K562 (cell line): ENCODE measurements around the gene LAMP1. TPM values are rescaled to one million over a fixed set of nuclear protein-coding genes. Genes with fewer than 3 reads are reported as not detected.

ENCODE experiments used
- ATAC-seq: fragments of 200-7000 bp; cut with Tn5 transposase; 3 replicates; pipeline ENCODE4 v1.9.1; 2020; ENCODE audit warnings: moderate library complexity
- BruUV-seq: library from RNA; stranded (reverse); fragments of 400-500 nt; replicated peaks from 2 replicates; lab custom pipeline; 2021; lab: Mats Ljungman, UMichigan
- CTCF ChIA-PET: fragments of 300-600 bp; formaldehyde crosslinking; extraction: SDS; loops from one replicate; lab custom pipeline; 2021; ENCODE audit warnings: low intra/inter-chr PET ratio; lab: Yijun Ruan, JAX
- POLR2A ChIA-PET: fragments of 300-600, 350-650 bp; sonication (Branson Sonifier 250); formaldehyde crosslinking; extraction: SDS; loops from one replicate; lab custom pipeline; 2021; ENCODE audit warnings: antibody characterized with exemption, inconsistent platforms; lab: Yijun Ruan, JAX
- DNase-seq, 4 experiments: peaks; one replicate each; pipeline versions ENCODE4 v3.0.0 to v3.0.0-alpha.2; 2011 to 2018; ENCODE audit warnings: low spot score in 3 of 4, mixed read lengths in 3 of 4; ENCODE audit errors: extremely low read depth in 1 of 4
- FAIRE-seq: peaks from 2 replicates; lab custom pipeline; 2011; peaks lifted over from hg19 to GRCh38; lab: Jason Lieb, UNC
- H2AFZ ChIP-seq: 2 replicates; pipeline ENCODE4 v1.6.0; 2011; ENCODE audit warnings: low read depth, low read length, control low read depth, inconsistent platforms
- H3K27ac ChIP-seq: fragments of 200-600 bp; 3 replicates; pipeline ENCODE4 v1.8.0; 2011; ENCODE audit warnings: low read depth, mild to moderate bottlenecking, control low read depth, inconsistent platforms, low read length, moderate library complexity, mixed read lengths; ENCODE audit errors: extremely low read depth
- H3K27me3 ChIP-seq, 2 experiments: fragments of 300-600 bp in 1 of 2; 2 replicates in 1 of 2; 3 replicates in 1 of 2; pipeline versions ENCODE4 v1.6.0 to v1.8.0; 2011; ENCODE audit warnings: inconsistent platforms in 2 of 2, low read length in 2 of 2, mild to moderate bottlenecking in 1 of 2, mixed read lengths in 1 of 2, moderate library complexity in 1 of 2; ENCODE audit not compliant: control insufficient read depth in 2 of 2, insufficient read depth in 2 of 2
- H3K36me3 ChIP-seq: fragments of 300-600 bp; 3 replicates; pipeline ENCODE4 v1.8.0; 2011; ENCODE audit warnings: mild to moderate bottlenecking, low read length, inconsistent platforms; ENCODE audit not compliant: control insufficient read depth, insufficient read depth
- H3K4me1 ChIP-seq, 2 experiments: fragments of 200-600 bp in 1 of 2; replicated peaks in 1 of 2; 2 replicates in 1 of 2; 3 replicates in 1 of 2; pipeline versions ENCODE4 v1.5.1 to v1.8.0; 2011; ENCODE audit warnings: inconsistent platforms in 2 of 2, low read length in 2 of 2, mild to moderate bottlenecking in 1 of 2, mixed read lengths in 1 of 2, moderate library complexity in 1 of 2; ENCODE audit not compliant: control insufficient read depth in 2 of 2, insufficient read depth in 2 of 2
- H3K4me2 ChIP-seq: 2 replicates; pipeline ENCODE4 v1.6.1; 2011; ENCODE audit warnings: low read length, control low read depth, inconsistent platforms, mixed read lengths; ENCODE audit not compliant: insufficient read depth
- H3K4me3 ChIP-seq: fragments of 200-600 bp; sonication (generic), shearing (Covaris generic); 2 replicates; pipeline ENCODE4 v1.5.1; 2016; ENCODE audit warnings: control low read depth, inconsistent platforms
- H3K79me2 ChIP-seq: fragments of 200-600 bp; 3 replicates; pipeline ENCODE4 v1.8.0; 2011; ENCODE audit warnings: low read length, inconsistent platforms; ENCODE audit not compliant: control insufficient read depth, insufficient read depth
- H3K9ac ChIP-seq, 2 experiments: 2 replicates each; pipeline versions ENCODE4 v1.6.0 to v1.6.1; 2011; ENCODE audit warnings: low read depth in 2 of 2, low read length in 2 of 2, control low read depth in 1 of 2, inconsistent platforms in 1 of 2, mild to moderate bottlenecking in 1 of 2, mixed read lengths in 1 of 2; ENCODE audit not compliant: insufficient read depth in 1 of 2
- H3K9me1 ChIP-seq: one replicate; pipeline ENCODE4 v1.6.0; 2011; ENCODE audit warnings: inconsistent platforms, mild to moderate bottlenecking, low read length, moderate library complexity; ENCODE audit not compliant: control insufficient read depth, insufficient read depth
- H3K9me3 ChIP-seq: replicated peaks from 2 replicates; pipeline ENCODE4 v1.5.1; 2011; ENCODE audit warnings: low read depth, low read length, inconsistent platforms; ENCODE audit not compliant: control insufficient read depth, insufficient read depth
- H4K20me1 ChIP-seq: replicated peaks from 2 replicates; pipeline ENCODE4 v1.6.1; 2011; ENCODE audit warnings: low read length, inconsistent platforms, mixed read lengths; ENCODE audit not compliant: control insufficient read depth, insufficient read depth
- THRA ChIP-seq: fragments of 450-650 bp; IDR thresholded peaks from 2 replicates; pipeline ENCODE4 v1.6.1; 2017; ENCODE audit warnings: mild to moderate bottlenecking, moderate library complexity
- WGBS: fragments of 100-300 bp; shearing (Covaris generic); methylation state at CpG from one replicate; pipeline ENCODE4 v1.1.6; 2016; ENCODE audit warnings: low coverage, mixed read lengths; ENCODE audit not compliant: insufficient coverage; ENCODE audit errors: missing lambda C conversion rate; 5-methylcytosine and 5-hydroxymethylcytosine counted together
- in situ Hi-C: fragments of 300-500 bp; cut with MboI; formaldehyde crosslinking; loops from 4 replicates; pipeline ENCODE4 v1.15.0; 2018; ENCODE audit warnings: inconsistent platforms, mixed read lengths
- intact Hi-C: fragments of 100-400 bp; cut with micrococcal nuclease; formaldehyde crosslinking; loops from 2 replicates; pipeline ENCODE4 v1.14.2; 2022
- polyA plus RNA-seq, 8 experiments: library from polyadenylated mRNA; depleted of rRNA in 4 of 8; stranded (reverse) in 5 of 8; unstranded in 3 of 8; fragments of >200 nt; fragmentation: Nextera tagmentation in 2 of 8; fragmentation: Illumina TruSeq in 1 of 8; extraction: Ambion mirVana in 2 of 8; extraction: Trizol in 1 of 8; gene quantifications; 2 replicates each; pipeline versions ENCODE4 v1.2.1 to v1.2.3, GENCODE V29; 2011 to 2014; ENCODE audit warnings: inconsistent platforms in 1 of 8, missing spikeins in 1 of 8
- total RNA-seq, 7 experiments: library from RNA; depleted of rRNA in 6 of 7; stranded (reverse); fragments of >200 nt in 6 of 7; fragmentation: Illumina TruSeq in 2 of 7; extraction: Trizol in 2 of 7; gene quantifications; 2 replicates each; pipeline versions ENCODE4 v1.2.1 to v1.2.3, GENCODE V29; 2011 to 2021; ENCODE audit warnings: low replicate concordance in 1 of 7

LAMP1 gene
- total and polyA plus RNA-seq, 9 of the 15 experiments (the other 6 are each of a cell fraction or from before 2014, with no cell fraction given): 2.2 to 70.1 (median 30.5) TPM

GRCh38 chr13:113351514-113352026 lies 54.5 kb downstream of the LAMP1 start:
- peaks cover 15% of the 10 kb centered on the region; the same call in 2 of the 3 replicates for H3K36me3 ChIP-seq

More at GRCh38 chr13:113351514-113352026, 54.5 kb downstream of the LAMP1 start:
- Histone ChIP-seq H3K9me1 (no peaks in the 10 kb centered on the region), H3K79me2 (no peaks in the 10 kb centered on the region; the same call in 2 of the 3 replicates), H3K4me1 (peaks cover 0 to 6% of the 10 kb centered on the region in 2 experiments; a peak in 2 of 5 replicates), H3K9ac (peak overlapping the region in 1 of 2 experiments; percentile 68; a peak in 2 of 4 replicates), H4K20me1 (no peaks in the 10 kb centered on the region), H2AFZ (no peak overlapping the region), H3K4me2 (no peak overlapping the region), H3K27ac (no peak overlapping the region), H3K27me3 (no peaks in the 10 kb centered on the region), H3K9me3 (no peaks in the 10 kb centered on the region; the same call in 1 of the 2 replicates), H3K4me3 (no peak overlapping the region)
- in situ Hi-C loops: no loop called here
- intact Hi-C loops: no loop called here
- CTCF ChIA-PET: no interaction called here
- no peak for TF ChIP-seq THRA
- DNase-seq (no peak), ATAC-seq (no peak), FAIRE-seq (no peak)
- no TSS peak for BruUV-seq
- WGBS: 65% methylated on average over 10 of the region's 17 CpGs
- POLR2A ChIA-PET: interaction anchor here (1.2 kb wide), 1 partner anchor 24 kb away, joined by 4 read pairs; no protein-coding TSS in a partner anchor
